ENCODE measurements around the gene EFNA2. TPM values are rescaled to one million over a fixed set of nuclear protein-coding genes. Genes with fewer than 3 reads are reported as not detected.
A peak's percentile ranks its signal among the peaks of the same experiment; 100 is the strongest.

The EFNA2 gene
- total RNA-seq, 3 donors from 2014 or later (not counting 1 experiment from before 2014, with no cell fraction given), result not detected

DNA sequence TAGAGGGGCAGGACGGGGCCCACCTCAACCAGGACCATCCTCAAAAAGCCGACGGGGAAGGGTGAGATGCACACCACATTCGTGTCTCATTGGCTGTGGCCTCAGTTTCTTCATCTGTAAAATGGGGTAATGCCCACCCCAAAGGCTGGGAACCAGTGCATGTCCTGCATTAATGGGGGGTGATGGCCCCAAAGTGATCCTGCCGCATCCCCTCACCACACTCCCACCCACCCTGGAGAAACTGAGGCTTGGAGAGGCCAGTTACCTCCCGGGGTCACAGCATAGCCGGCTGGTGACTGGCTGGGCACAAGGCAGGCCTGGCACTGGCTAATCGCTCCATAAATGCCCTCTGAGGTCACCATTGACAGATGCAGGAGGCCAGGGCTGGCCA is 37.9 kb upstream of the EFNA2 start:
- ATAC-seq (no peak), DNase-seq (no peak)
- intact Hi-C loops (cut with micrococcal nuclease), result loop anchor here (5.0 to 10.0 kb wide), 2 partner anchors 225 to 323 kb away; partner anchors contain the start of genes ARID3A, RNU6-2 and TMEM259
- Histone ChIP-seq H3K27ac (ENCODE audit: low read length) (peak overlapping the region; percentile 96), H3K36me3 (ENCODE audit: control insufficient read depth, insufficient read depth, low read length) (peaks cover 14% of the 10 kb centered on the region), H3K27me3 (ENCODE audit: control insufficient read depth, insufficient read depth, low read length) (no peaks in the 10 kb centered on the region), H3K9me3 (ENCODE audit: control insufficient read depth, insufficient read depth, low read length) (no peaks in the 10 kb centered on the region), H3K4me3 (ENCODE audit: low read length) (peak overlapping the region; percentile 67), H3K4me1 (ENCODE audit: control insufficient read depth, insufficient read depth, low read length) (peaks cover 47% of the 10 kb centered on the region)
- WGBS (ENCODE audit: insufficient coverage), result 75% methylated on average over 8 of the region's 8 CpGs
- Mint-ChIP-seq H3K4me1 (peaks cover 5 to 19% of the 10 kb centered on the region in 2 donors), H3K27ac (peak overlapping the region; percentile 73 to 88), H3K4me3 (no peak overlapping the region), H3K27me3 (ENCODE audit: low read depth in 2 of 2) (no peaks in the 10 kb centered on the region), H3K9me3 (no peaks in the 10 kb centered on the region), H3K36me3 (no peaks in the 10 kb centered on the region)
- TF ChIP-seq, protein P1, sequence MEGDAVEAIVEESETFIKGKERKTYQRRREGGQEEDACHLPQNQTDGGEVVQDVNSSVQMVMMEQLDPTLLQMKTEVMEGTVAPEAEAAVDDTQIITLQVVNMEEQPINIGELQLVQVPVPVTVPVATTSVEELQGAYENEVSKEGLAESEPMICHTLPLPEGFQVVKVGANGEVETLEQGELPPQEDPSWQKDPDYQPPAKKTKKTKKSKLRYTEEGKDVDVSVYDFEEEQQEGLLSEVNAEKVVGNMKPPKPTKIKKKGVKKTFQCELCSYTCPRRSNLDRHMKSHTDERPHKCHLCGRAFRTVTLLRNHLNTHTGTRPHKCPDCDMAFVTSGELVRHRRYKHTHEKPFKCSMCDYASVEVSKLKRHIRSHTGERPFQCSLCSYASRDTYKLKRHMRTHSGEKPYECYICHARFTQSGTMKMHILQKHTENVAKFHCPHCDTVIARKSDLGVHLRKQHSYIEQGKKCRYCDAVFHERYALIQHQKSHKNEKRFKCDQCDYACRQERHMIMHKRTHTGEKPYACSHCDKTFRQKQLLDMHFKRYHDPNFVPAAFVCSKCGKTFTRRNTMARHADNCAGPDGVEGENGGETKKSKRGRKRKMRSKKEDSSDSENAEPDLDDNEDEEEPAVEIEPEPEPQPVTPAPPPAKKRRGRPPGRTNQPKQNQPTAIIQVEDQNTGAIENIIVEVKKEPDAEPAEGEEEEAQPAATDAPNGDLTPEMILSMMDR (IDR thresholded peaks at IDR 0.05), result no peak

DNA sequence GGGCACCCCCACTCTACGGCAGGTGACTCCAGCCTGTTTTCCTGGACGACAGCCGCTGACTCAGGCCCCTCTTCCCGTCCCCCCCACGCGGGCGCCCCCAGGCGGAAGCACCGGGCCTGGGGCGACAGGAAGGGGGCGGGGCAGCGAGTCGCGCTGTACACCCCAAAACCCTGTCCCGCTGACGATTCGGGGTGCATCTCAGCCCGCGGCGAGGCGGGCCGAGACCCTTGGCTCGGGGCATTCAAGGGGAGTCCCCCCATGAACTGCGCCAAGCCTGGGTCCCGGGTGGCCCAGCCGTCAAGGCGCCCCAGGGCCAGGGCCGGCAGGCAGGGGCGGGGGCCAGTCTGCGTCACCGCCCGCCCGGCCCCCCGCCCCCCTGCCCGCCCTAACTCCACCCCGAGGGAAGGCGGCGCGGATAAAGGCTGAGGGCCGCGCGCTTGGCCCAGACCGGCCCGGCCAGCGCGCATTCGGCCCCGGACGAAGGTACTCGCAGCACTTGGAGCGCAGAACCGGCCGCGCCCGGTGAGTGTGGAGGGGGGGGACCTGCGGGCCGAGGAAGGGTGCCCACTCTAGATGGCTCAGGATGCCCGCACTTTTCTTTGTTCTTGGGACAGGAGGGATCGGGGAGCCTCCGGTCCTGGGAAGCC is 37.4 kb upstream of the EFNA2 start, which contains the start of gene MIDN:
Gene MIDN (plus strand): TSS at position 445 of the 647 bp plus-strand sequence. CDS start 1,714 bp downstream, outside the sequence.
- no peaks in the 10 kb centered on the region for H3K27me3 Mint-ChIP-seq (ENCODE audit: low read depth in 2 of 2)
- peak within 1 kb of the TSS; percentile 67 for H3K4me3 ChIP-seq (ENCODE audit: low read length)

DNA sequence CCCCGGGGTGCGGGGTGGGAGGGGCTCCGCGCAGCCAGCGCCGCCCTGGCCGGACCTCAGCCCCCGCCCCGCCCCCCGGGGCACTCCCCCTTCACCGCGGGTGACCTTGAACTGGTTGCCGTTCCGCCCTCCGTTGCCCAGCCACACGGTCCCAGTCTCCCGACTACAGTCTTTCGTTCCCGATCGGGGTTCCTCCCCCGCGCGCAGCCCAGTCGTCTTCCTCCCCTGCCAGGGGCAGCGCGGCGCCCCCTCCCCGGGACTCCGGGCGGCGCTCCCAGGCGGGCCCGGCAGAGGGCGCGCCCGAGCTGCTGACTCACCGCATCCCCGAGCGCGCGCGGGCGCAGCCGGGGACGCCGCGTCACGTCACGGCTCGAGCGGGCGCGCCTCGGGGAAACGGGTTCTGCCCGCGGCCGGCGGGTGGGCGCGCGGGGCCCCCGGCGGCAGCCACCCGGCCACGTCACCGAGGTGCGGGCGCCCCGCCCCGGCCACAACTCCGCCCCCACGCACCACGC is 36.8 kb upstream of the EFNA2 start:
- no peaks in the 10 kb centered on the region for H3K27me3 Mint-ChIP-seq (ENCODE audit: low read depth in 2 of 2)
- peak overlapping the region; percentile 83 for H3K4me3 Mint-ChIP-seq
- Histone ChIP-seq H3K4me3 (ENCODE audit: low read length) (peak overlapping the region; percentile 67), H3K27ac (ENCODE audit: low read length) (peak overlapping the region; percentile 96), H3K36me3 (ENCODE audit: control insufficient read depth, insufficient read depth, low read length) (peaks cover 14% of the 10 kb centered on the region), H3K9me3 (ENCODE audit: control insufficient read depth, insufficient read depth, low read length) (no peaks in the 10 kb centered on the region), H3K27me3 (ENCODE audit: control insufficient read depth, insufficient read depth, low read length) (no peaks in the 10 kb centered on the region), H3K4me1 (ENCODE audit: control insufficient read depth, insufficient read depth, low read length) (peaks cover 48% of the 10 kb centered on the region)
- intact Hi-C loops (cut with micrococcal nuclease), result loop anchor here (1.0 to 10.0 kb wide), 3 partner anchors 17 to 324 kb away; partner anchors contain the start of genes ARID3A, RNU6-2 and TMEM259
- no peaks in the 10 kb centered on the region for H3K9me3 Mint-ChIP-seq
- no peaks in the 10 kb centered on the region for H3K36me3 Mint-ChIP-seq
- H3K27ac Mint-ChIP-seq, result peak overlapping the region; percentile 73 to 88
- DNase-seq (peak; percentile 89 to 94), ATAC-seq (peak; percentile 20 to 58 (median 41))
- under 1% methylated on average over 73 of the region's 74 CpGs for WGBS (ENCODE audit: insufficient coverage)
- peaks cover 5 to 27% of the 10 kb centered on the region in 2 donors for H3K4me1 Mint-ChIP-seq
- TF ChIP-seq, protein P1 (IDR thresholded peaks at IDR 0.05), result peak; percentile 82

More for the DNA sequence above, 37.4 kb upstream of the EFNA2 start, which contains the start of gene MIDN:
- under 1% methylated on average over 54 of the region's 60 CpGs for WGBS (ENCODE audit: insufficient coverage)
- peak within 1 kb of the TSS; percentile 96 for H3K27ac ChIP-seq (ENCODE audit: low read length)
- DNase-seq (peak; percentile 83 to 84), ATAC-seq (peak; percentile 16 to 37 (median 23))
- intact Hi-C loops (cut with micrococcal nuclease), result loop anchor here (5.0 to 10.0 kb wide), 2 partner anchors 226 to 323 kb away; partner anchors contain the start of genes ARID3A, RNU6-2 and TMEM259
- Mint-ChIP-seq H3K4me3 (peak within 1 kb of the TSS; percentile 83), H3K27ac (peak within 1 kb of the TSS; percentile 88 to 97), H3K4me1 (peaks cover 5 to 21% of the 10 kb centered on the region in 2 donors), H3K36me3 (no peaks in the 10 kb centered on the region), H3K9me3 (no peaks in the 10 kb centered on the region)
- no peaks in the 10 kb centered on the region for H3K9me3 ChIP-seq (ENCODE audit: control insufficient read depth, insufficient read depth, low read length)
- peaks cover 14% of the 10 kb centered on the region for H3K36me3 ChIP-seq (ENCODE audit: control insufficient read depth, insufficient read depth, low read length)
- no peaks in the 10 kb centered on the region for H3K27me3 ChIP-seq (ENCODE audit: control insufficient read depth, insufficient read depth, low read length)
- H3K4me1 ChIP-seq (ENCODE audit: control insufficient read depth, insufficient read depth, low read length), result peaks cover 48% of the 10 kb centered on the region
- TF ChIP-seq, protein P1 (IDR thresholded peaks at IDR 0.05), result no peak

Data from natural killer cell (primary cell).